CD14-positive monocyte (primary cell): ENCODE measurements around the gene BAIAP2L2. TPM values are rescaled to one million over a fixed set of nuclear protein-coding genes. Genes with fewer than 3 reads are reported as not detected.

Experiments used
- DNase-seq, 3 donors: peaks; one replicate each; pipeline ENCODE4 v3.0.0-alpha.2; 2011 to 2022
- H2AFZ ChIP-seq: 2 replicates; pipeline ENCODE4 v1.6.0; 2012; ENCODE audit warnings: mild to moderate bottlenecking, low read depth, low read length, inconsistent platforms; ENCODE audit not compliant: insufficient read depth, poor library complexity, severe bottlenecking
- H3K27ac ChIP-seq, 2 donors: 1 replicate in 1 of 2; 2 replicates in 1 of 2; pipeline ENCODE4 v1.5.1; 2012 to 2013; ENCODE audit warnings: low read length in 2 of 2, control low read depth in 1 of 2, inconsistent platforms in 1 of 2, low read depth in 1 of 2, mild to moderate bottlenecking in 1 of 2
- H3K27me3 ChIP-seq, 2 donors: one replicate each; pipeline versions ENCODE4 v1.6.0 to v1.6.1; 2011 to 2013; ENCODE audit warnings: low read length in 2 of 2; ENCODE audit not compliant: control insufficient read depth in 2 of 2, insufficient read depth in 2 of 2
- H3K36me3 ChIP-seq, 2 donors: replicated peaks in 1 of 2; 1 replicate in 1 of 2; 2 replicates in 1 of 2; pipeline versions ENCODE4 v1.5.1 to v1.6.1; 2012 to 2013; ENCODE audit warnings: low read length in 2 of 2, control low read depth in 1 of 2, inconsistent platforms in 1 of 2, mild to moderate bottlenecking in 1 of 2; ENCODE audit not compliant: insufficient read depth in 2 of 2, control insufficient read depth in 1 of 2
- H3K4me1 ChIP-seq, 2 donors: 1 replicate in 1 of 2; 2 replicates in 1 of 2; pipeline versions ENCODE4 v1.5.1 to v1.6.1; 2012 to 2013; ENCODE audit warnings: low read length in 2 of 2, control low read depth in 1 of 2, inconsistent platforms in 1 of 2, mild to moderate bottlenecking in 1 of 2, moderate library complexity in 1 of 2; ENCODE audit not compliant: insufficient read depth in 2 of 2, control insufficient read depth in 1 of 2
- H3K4me2 ChIP-seq: replicated peaks from 2 replicates; pipeline ENCODE3; 2012; ENCODE audit warnings: low read length, moderate library complexity, mild to moderate bottlenecking; ENCODE audit not compliant: poor library complexity, severe bottlenecking; ENCODE audit errors: extremely low read depth
- H3K4me3 ChIP-seq, 3 experiments: fragments of 200-600 bp in 1 of 3; sonication (generic) in 1 of 3; replicated peaks in 1 of 3; 1 replicate in 2 of 3; 2 replicates in 1 of 3; pipeline ENCODE4 v1.5.1; 2011 to 2013; ENCODE audit warnings: low read length in 3 of 3, mild to moderate bottlenecking in 3 of 3, control low read depth in 2 of 3, low read depth in 2 of 3, inconsistent platforms in 1 of 3, moderate library complexity in 1 of 3
- H3K79me2 ChIP-seq: 2 replicates; pipeline ENCODE4 v1.6.0; 2012; ENCODE audit warnings: mild to moderate bottlenecking, control low read depth, inconsistent platforms, low read length, moderate library complexity; ENCODE audit not compliant: insufficient read depth
- H3K9ac ChIP-seq: 2 replicates; pipeline ENCODE4 v1.6.0; 2017; ENCODE audit warnings: low read length, mild to moderate bottlenecking; ENCODE audit not compliant: insufficient read depth, poor library complexity, severe bottlenecking
- H3K9me3 ChIP-seq, 2 donors: replicated peaks in 1 of 2; 1 replicate in 1 of 2; 2 replicates in 1 of 2; pipeline versions ENCODE4 v1.5.1 to v1.6.1; 2012 to 2013; ENCODE audit warnings: low read length in 2 of 2, control low read depth in 1 of 2; ENCODE audit not compliant: control insufficient read depth in 1 of 2, insufficient read depth in 1 of 2
- H4K20me1 ChIP-seq: 2 replicates; pipeline ENCODE4 v1.6.0; 2012; ENCODE audit warnings: mild to moderate bottlenecking, low read length, control low read depth, moderate library complexity; ENCODE audit not compliant: insufficient read depth
- H3K27ac Mint-ChIP-seq, 7 donors: one replicate each; pipeline ENCODE4 v1.8.0; 2020; ENCODE audit warnings: mild to moderate bottlenecking in 7 of 7, mixed read lengths in 7 of 7, moderate library complexity in 6 of 7, inconsistent platforms in 2 of 7
- H3K27me3 Mint-ChIP-seq, 3 donors: one replicate each; pipeline ENCODE4 v1.8.0; 2021 to 2022; ENCODE audit warnings: low read depth in 3 of 3, mild to moderate bottlenecking in 3 of 3, mixed read lengths in 3 of 3, moderate library complexity in 3 of 3, inconsistent platforms in 1 of 3
- H3K36me3 Mint-ChIP-seq, 2 donors: one replicate each; pipeline ENCODE4 v1.8.0; 2020; ENCODE audit warnings: mixed read lengths in 2 of 2, inconsistent platforms in 1 of 2, mild to moderate bottlenecking in 1 of 2
- H3K4me1 Mint-ChIP-seq: one replicate; pipeline ENCODE4 v1.8.0; 2020; ENCODE audit warnings: mild to moderate bottlenecking, mixed read lengths
- H3K4me3 Mint-ChIP-seq, 2 donors: one replicate each; pipeline ENCODE4 v1.8.0; 2020; ENCODE audit warnings: mild to moderate bottlenecking in 2 of 2, mixed read lengths in 2 of 2, moderate library complexity in 1 of 2
- H3K9me3 Mint-ChIP-seq, 7 donors: one replicate each; pipeline ENCODE4 v1.8.0; 2020 to 2022; ENCODE audit warnings: mixed read lengths in 7 of 7, mild to moderate bottlenecking in 6 of 7, moderate library complexity in 6 of 7, inconsistent platforms in 2 of 7
- WGBS: methylation state at CpG from one replicate; pipeline ENCODE4 v1.1.5; 2013; ENCODE audit warnings: missing lambda C conversion rate; ENCODE audit not compliant: insufficient coverage; 5-methylcytosine and 5-hydroxymethylcytosine counted together
- intact Hi-C, 2 donors: fragments of 100-400 bp; cut with micrococcal nuclease; formaldehyde crosslinking; loops; one replicate each; pipeline versions ENCODE4 v1.15.0 to v1.15.1; 2023
- polyA plus RNA-seq, 3 donors: library from polyadenylated mRNA; depleted of rRNA in 1 of 3; unstranded in 2 of 3; stranded (reverse) in 1 of 3; fragments of 300-500 nt in 2 of 3; fragments of >200 nt in 1 of 3; fragmentation: Illumina TruSeq in 2 of 3; gene quantifications; 1 replicate in 2 of 3; 2 replicates in 1 of 3; pipeline ENCODE4 v1.2.3, GENCODE V29; 2012 to 2021
- TF ChIP-seq, protein P1 (sequence below): fragments of 200-600 bp; IDR thresholded peaks from one replicate; pipeline ENCODE4 v1.8.0; 2022; ENCODE audit warnings: antibody characterized with exemption, mild to moderate bottlenecking

BAIAP2L2 gene
- polyA plus RNA-seq, 3 donors: 0.11 TPM; not detected in 2

DNA sequence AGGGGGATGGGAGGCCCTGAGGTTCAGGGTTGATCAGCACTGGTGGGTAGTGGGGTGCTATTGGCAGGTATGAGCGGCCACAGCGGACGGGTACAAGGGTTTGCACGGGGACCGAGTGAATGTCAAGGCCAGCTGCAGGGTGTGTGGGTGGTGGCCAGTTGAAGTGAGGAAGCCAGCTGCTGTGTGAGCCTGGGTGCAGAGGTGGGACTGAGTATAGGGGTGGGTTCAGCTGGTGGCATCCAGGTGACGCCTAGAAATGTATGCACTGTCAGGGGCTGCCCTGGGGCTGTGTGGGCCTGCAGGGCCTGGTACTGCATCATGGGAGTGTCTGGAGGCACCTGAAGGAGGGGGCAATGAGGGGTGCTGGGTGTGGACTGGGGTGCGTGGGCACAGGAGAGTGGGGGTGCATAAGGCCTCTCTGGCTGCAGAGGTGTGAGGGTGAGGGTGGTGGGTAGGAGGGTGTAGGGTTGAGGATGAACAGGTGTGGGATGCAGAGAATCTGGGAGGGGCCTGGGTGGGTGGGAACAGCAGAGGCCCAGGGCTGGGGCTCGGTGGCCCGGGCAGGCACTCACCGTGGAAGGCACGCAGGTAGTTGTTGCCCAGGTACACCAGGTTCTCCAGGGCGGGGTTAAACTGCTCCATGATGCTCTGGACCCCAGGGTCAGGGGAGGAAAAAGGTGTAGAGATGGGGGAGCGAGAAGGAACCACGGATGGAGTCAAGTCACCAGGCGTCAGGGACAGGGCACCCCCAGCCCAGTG is 1.7 kb downstream of the BAIAP2L2 start:
- H3K9me3 ChIP-seq: no peaks in the 10 kb centered on the region
- Mint-ChIP-seq H3K4me1 (no peaks in the 10 kb centered on the region), H3K4me3 (no peak overlapping the region), H3K36me3 (no peaks in the 10 kb centered on the region), H3K27me3 (peaks cover 0 to 6% (median 5%) of the 10 kb centered on the region in 3 donors), H3K27ac (no peak overlapping the region), H3K9me3 (peaks cover 0 to 2% (median 0%) of the 10 kb centered on the region in 7 donors)
- no peaks in the 10 kb centered on the region for H3K4me1 ChIP-seq
- no peaks in the 10 kb centered on the region for H3K79me2 ChIP-seq
- H3K4me2 ChIP-seq: no peak overlapping the region
- DNase-seq: no peak
- H3K9ac ChIP-seq: no peak overlapping the region
- H3K36me3 ChIP-seq: no peaks in the 10 kb centered on the region
- 97% methylated on average over 15 of the region's 15 CpGs for WGBS
- TF ChIP-seq, protein P1, sequence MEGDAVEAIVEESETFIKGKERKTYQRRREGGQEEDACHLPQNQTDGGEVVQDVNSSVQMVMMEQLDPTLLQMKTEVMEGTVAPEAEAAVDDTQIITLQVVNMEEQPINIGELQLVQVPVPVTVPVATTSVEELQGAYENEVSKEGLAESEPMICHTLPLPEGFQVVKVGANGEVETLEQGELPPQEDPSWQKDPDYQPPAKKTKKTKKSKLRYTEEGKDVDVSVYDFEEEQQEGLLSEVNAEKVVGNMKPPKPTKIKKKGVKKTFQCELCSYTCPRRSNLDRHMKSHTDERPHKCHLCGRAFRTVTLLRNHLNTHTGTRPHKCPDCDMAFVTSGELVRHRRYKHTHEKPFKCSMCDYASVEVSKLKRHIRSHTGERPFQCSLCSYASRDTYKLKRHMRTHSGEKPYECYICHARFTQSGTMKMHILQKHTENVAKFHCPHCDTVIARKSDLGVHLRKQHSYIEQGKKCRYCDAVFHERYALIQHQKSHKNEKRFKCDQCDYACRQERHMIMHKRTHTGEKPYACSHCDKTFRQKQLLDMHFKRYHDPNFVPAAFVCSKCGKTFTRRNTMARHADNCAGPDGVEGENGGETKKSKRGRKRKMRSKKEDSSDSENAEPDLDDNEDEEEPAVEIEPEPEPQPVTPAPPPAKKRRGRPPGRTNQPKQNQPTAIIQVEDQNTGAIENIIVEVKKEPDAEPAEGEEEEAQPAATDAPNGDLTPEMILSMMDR: no peak
- intact Hi-C loops: loop anchor here in 1 of 2 donors (5.0 kb wide), 1 partner anchor 61 kb away; no protein-coding TSS in a partner anchor
- no peak overlapping the region for H3K4me3 ChIP-seq
- no peaks in the 10 kb centered on the region for H3K27me3 ChIP-seq
- no peaks in the 10 kb centered on the region for H4K20me1 ChIP-seq
- H2AFZ ChIP-seq: no peak overlapping the region
- H3K27ac ChIP-seq: no peak overlapping the region

DNA sequence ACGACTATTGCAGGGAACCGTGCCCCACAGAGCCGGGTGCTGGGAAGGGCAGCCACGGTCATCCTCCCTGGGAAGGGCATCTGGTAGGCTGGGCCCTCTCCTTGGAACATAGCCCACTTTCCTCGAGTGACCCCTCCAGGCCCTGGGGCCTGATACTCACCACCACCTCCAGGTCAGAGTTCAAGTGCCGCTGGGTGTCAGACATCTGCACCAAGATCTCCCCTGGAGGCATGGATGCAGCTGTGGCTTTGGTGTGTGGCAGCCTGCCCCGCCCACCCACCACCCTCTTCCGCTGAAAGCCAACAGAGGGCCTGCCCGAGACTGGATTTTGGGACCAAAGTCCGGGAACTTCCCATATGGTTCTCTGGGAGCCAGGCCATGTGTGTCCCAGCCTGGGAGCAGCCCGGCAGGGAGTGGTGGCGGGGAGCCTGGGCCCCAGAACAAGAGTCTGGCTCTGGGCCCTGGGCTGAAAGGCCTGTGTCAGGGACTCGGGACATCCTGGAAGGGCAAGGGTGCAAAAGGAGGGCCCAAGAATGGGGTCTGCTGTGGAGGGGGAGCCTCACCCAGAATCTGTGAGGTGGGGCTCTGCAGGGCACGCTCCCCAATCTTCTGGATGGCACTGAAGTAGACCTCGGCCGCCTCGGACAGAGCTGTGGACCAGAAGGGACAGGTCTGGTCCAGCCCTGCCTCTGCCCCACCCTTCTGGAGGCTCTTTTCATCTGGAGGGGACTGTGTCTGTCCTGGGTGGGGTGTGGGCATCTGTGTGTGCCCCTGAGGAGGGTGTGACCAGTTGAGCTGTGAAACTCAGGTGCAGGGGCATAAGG is 2.6 kb downstream of the BAIAP2L2 start:
- Mint-ChIP-seq H3K36me3 (no peaks in the 10 kb centered on the region), H3K27me3 (peaks cover 0 to 8% (median 5%) of the 10 kb centered on the region in 3 donors), H3K4me3 (no peak overlapping the region), H3K9me3 (peaks cover 0 to 2% (median 0%) of the 10 kb centered on the region in 7 donors), H3K27ac (no peak overlapping the region), H3K4me1 (no peaks in the 10 kb centered on the region)
- Histone ChIP-seq H3K27ac (no peak overlapping the region), H4K20me1 (no peaks in the 10 kb centered on the region), H3K4me3 (no peak overlapping the region), H3K9ac (no peak overlapping the region), H3K9me3 (no peaks in the 10 kb centered on the region), H2AFZ (no peak overlapping the region), H3K4me2 (no peak overlapping the region), H3K27me3 (no peaks in the 10 kb centered on the region), H3K79me2 (no peaks in the 10 kb centered on the region), H3K4me1 (no peaks in the 10 kb centered on the region), H3K36me3 (no peaks in the 10 kb centered on the region)
- no peak for DNase-seq
- WGBS: 96% methylated on average over 16 of the region's 17 CpGs
- TF ChIP-seq, protein P1: no peak
- intact Hi-C loops: loop anchor here in 1 of 2 donors (5.0 kb wide), 1 partner anchor 61 kb away; no protein-coding TSS in a partner anchor
